Right atrium auricular region (tissue), 2 donors: ENCODE data around the gene ZNF358. TPM values are rescaled to one million over a fixed set of nuclear protein-coding genes. Genes with fewer than 3 reads are reported as not detected.

Experiments used
- DNase-seq: peaks from one replicate; pipeline ENCODE4 v3.0.0-alpha.2; 2019; ENCODE audit warnings: low spot score
- H3K27ac ChIP-seq, 2 donors: fragments of 200-600 bp; sonication (generic); 1 replicate in 1 of 2; 2 replicates in 1 of 2; pipeline ENCODE4 v1.5.1; 2016 to 2019
- H3K27me3 ChIP-seq, 2 donors: fragments of 200-600 bp; sonication (generic); one replicate each; pipeline versions ENCODE4 v1.5.1 to v1.6.0; 2017 to 2019
- H3K36me3 ChIP-seq: fragments of 200-600 bp; sonication (generic); one replicate; pipeline ENCODE4 v1.5.1; 2016
- H3K4me1 ChIP-seq, 2 donors: fragments of 200-600 bp; sonication (generic); one replicate each; pipeline versions ENCODE4 v1.5.1 to v1.6.0; 2017 to 2019
- H3K4me3 ChIP-seq, 2 donors: fragments of 200-600 bp; sonication (generic); 1 replicate in 1 of 2; 2 replicates in 1 of 2; pipeline ENCODE4 v1.5.1; 2017 to 2019; ENCODE audit warnings: mild to moderate bottlenecking in 1 of 2, moderate library complexity in 1 of 2
- H3K9me3 ChIP-seq, 2 donors: fragments of 200-600 bp; sonication (generic); one replicate each; pipeline ENCODE4 v1.5.1; 2019
- total RNA-seq, 2 donors: library from RNA; depleted of rRNA; stranded (reverse); fragments of >200 nt; gene quantifications; one replicate each; pipeline ENCODE4 v1.1.0, GENCODE V29; 2016
- TF ChIP-seq, protein P1 (sequence below), 2 donors: fragments of 200-600 bp; sonication (generic); IDR thresholded peaks; one replicate each; pipeline ENCODE4 v1.5.1; 2019; ENCODE audit warnings: antibody characterized with exemption in 2 of 2

The ZNF358 gene
- total RNA-seq, 2 donors from 2014 or later, result 109 to 119 TPM

DNA sequence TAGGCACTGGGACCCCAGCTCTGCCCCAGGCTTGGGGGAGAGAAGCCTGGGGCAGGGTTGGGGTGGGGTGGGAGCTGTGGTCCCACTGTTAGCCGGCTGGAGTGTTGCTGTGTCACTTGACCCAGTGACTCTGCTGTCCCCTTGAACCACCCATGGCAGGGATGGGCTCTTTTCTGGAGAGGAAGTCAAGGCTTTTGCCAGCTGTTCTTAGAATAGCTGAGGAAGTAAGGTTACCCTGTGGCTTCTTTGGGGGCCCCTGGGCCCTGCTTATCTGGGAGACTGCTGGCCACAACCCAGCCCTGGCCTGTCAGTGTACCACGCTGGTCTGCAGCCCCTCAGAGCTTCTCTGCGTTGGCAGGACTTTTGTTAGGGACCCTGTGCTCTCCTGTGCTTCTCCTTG, 28.7 kb downstream of the ZNF358 start:
- H3K27ac ChIP-seq, result peak overlapping the region; percentile 1 to 25
- no peaks in the 10 kb centered on the region for H3K4me1 ChIP-seq
- TF ChIP-seq, protein P1, sequence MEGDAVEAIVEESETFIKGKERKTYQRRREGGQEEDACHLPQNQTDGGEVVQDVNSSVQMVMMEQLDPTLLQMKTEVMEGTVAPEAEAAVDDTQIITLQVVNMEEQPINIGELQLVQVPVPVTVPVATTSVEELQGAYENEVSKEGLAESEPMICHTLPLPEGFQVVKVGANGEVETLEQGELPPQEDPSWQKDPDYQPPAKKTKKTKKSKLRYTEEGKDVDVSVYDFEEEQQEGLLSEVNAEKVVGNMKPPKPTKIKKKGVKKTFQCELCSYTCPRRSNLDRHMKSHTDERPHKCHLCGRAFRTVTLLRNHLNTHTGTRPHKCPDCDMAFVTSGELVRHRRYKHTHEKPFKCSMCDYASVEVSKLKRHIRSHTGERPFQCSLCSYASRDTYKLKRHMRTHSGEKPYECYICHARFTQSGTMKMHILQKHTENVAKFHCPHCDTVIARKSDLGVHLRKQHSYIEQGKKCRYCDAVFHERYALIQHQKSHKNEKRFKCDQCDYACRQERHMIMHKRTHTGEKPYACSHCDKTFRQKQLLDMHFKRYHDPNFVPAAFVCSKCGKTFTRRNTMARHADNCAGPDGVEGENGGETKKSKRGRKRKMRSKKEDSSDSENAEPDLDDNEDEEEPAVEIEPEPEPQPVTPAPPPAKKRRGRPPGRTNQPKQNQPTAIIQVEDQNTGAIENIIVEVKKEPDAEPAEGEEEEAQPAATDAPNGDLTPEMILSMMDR (IDR thresholded peaks at IDR 0.05), result no peak
- no peaks in the 10 kb centered on the region for H3K9me3 ChIP-seq
- H3K27me3 ChIP-seq, result no peaks in the 10 kb centered on the region
- DNase-seq, result no peak
- no peak overlapping the region for H3K4me3 ChIP-seq
- peaks cover 45% of the 10 kb centered on the region for H3K36me3 ChIP-seq

DNA sequence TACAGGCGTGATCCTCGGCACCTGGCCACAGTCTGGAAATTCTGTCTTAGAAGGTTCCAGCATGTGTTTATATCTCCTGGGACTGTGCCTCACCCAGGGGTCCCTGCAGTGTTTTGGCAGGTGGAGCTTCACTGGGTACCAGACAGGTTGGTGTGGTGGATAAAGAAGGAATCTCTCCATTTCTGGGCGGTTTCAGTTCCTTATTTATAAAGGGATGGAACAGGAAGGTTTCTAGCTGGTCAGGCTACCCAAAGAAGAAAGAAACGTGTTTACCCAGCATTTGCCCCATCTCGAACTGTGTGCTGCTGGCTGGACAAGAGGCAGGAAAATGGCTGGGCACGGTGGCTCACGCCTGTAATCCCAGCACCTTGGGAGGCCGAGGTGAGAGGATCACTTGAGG, 29.4 kb downstream of the ZNF358 start:
- no peak for DNase-seq
- Histone ChIP-seq H3K4me3 (no peak overlapping the region), H3K9me3 (no peaks in the 10 kb centered on the region), H3K4me1 (no peaks in the 10 kb centered on the region), H3K27ac (no peak overlapping the region), H3K27me3 (no peaks in the 10 kb centered on the region), H3K36me3 (peaks cover 43% of the 10 kb centered on the region)
- TF ChIP-seq, protein P1 (IDR thresholded peaks at IDR 0.05), result no peak

DNA sequence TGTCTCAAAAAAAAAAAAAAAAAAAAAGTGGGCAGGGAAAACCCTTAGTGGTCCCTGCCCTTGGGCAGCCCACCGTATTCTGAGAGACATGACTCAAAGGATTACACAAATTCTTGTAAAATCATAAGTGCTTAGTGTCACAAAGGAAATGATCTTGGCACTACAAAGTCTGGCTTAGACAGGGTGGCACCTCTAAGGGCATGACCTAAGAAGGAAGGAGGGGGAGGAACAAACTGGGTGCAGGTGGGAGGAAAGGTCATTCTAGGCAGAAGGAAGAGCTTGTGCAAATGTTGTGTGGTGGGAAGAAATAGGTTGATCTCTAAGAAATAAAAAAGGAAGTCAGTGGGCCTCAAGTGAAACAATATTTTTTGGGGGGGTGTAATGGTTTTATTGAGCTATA, 30.0 kb downstream of the ZNF358 start:
- no peak overlapping the region for H3K4me3 ChIP-seq
- DNase-seq, result no peak
- TF ChIP-seq, protein P1 (IDR thresholded peaks at IDR 0.05), result no peak
- H3K4me1 ChIP-seq, result peaks cover 0 to 2% of the 10 kb centered on the region in 2 donors
- H3K27me3 ChIP-seq, result no peaks in the 10 kb centered on the region
- peaks cover 42% of the 10 kb centered on the region for H3K36me3 ChIP-seq
- no peaks in the 10 kb centered on the region for H3K9me3 ChIP-seq
- H3K27ac ChIP-seq, result no peak overlapping the region

DNA sequence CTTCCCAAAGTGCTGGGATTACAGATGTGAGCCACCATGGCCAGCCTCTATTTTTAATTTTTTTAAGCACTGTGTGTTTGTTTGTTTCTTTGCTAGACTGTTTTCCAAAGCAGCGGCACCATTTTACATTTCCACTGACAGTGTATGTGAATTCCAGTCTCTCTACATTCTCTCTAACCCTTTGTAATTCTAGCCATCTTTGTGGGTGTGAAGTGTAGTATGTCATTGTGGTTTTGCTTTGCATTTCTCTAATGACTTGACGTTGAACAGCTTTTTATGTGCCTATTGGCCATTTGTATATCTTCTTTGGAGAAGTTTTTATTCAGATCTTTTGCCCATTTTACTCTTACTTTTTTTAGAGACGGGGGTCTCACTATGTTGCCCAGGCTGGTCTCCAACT, 31.3 kb downstream of the ZNF358 start:
- Histone ChIP-seq H3K9me3 (no peaks in the 10 kb centered on the region), H3K4me3 (no peak overlapping the region), H3K27me3 (no peaks in the 10 kb centered on the region), H3K36me3 (peaks cover 29% of the 10 kb centered on the region), H3K27ac (no peak overlapping the region), H3K4me1 (peaks cover 0 to 4% of the 10 kb centered on the region in 2 donors)
- DNase-seq, result no peak
- TF ChIP-seq, protein P1 (IDR thresholded peaks at IDR 0.05), result no peak

DNA sequence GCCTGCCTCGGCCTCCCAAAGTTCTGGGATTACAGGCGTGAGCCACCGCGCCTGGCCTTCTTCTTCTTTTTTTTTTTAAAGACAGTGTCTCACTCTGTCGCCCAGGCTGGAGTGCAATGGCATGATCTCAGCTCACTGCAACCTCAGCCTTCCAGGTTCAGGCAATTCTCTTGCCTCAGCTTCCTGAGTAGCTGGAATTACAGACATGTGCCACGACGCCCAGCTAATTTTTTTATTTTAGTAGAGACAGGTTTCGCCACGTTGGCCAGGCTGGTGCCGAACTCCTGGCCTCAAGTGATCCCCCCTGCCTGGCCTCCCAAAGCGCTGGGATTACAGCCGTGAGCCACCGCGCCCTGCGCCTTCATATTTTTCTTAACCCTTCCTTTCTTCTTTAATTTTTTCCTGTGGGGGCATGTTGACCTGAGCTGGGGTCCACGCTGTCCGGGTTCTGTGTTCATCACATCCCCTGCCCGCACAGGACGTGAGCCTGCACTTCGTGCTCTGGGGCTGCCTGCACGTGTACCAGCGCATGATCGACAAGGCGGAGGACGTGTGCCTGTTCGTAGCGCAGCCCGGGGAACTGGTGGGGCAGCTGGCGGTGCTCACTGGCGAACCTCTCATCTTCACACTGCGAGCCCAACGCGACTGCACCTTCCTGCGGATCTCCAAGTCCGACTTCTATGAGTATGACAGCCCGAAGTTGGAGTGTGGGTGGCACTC, 33.7 kb downstream of the ZNF358 start:
- no peaks in the 10 kb centered on the region for H3K27me3 ChIP-seq
- TF ChIP-seq, protein P1 (IDR thresholded peaks at IDR 0.05), result no peak
- peaks cover 28% of the 10 kb centered on the region for H3K36me3 ChIP-seq

More for the DNA sequence above, 33.7 kb downstream of the ZNF358 start:
- DNase-seq, result no peak
- H3K4me1 ChIP-seq, result peaks cover 0 to 4% of the 10 kb centered on the region in 2 donors
- no peaks in the 10 kb centered on the region for H3K9me3 ChIP-seq
- no peak overlapping the region for H3K4me3 ChIP-seq
- H3K27ac ChIP-seq, result no peak overlapping the region
